ENCODE results near the gene NLN.

The NLN gene

GRCh38 chr5:65760504-65761275 is 38.7 kb downstream of the NLN start:
- H3K4me3 ChIP-seq (replicated peaks; ENCODE audit: insufficient read depth, low read length), result no peak overlapping the region
- H3K27me3 ChIP-seq (ENCODE audit: insufficient read depth, poor library complexity, severe bottlenecking), result no peaks in the 10 kb centered on the region
- no peak for DNase-seq (ENCODE audit: low read depth in 1 of 2, low spot score in 1 of 2)
- no peak for TF ChIP-seq GABPA (IDR thresholded peaks at IDR 0.05; ENCODE audit: low read depth)
- TF ChIP-seq SPI1 (IDR thresholded peaks at IDR 0.05; ENCODE audit: borderline replicate concordance, low read depth), result no peak
- no peak for TF ChIP-seq CTCF (IDR thresholded peaks at IDR 0.05; ENCODE audit: insufficient read depth, low read length)
- TF ChIP-seq REST (IDR thresholded peaks at IDR 0.05; ENCODE audit: insufficient replicate concordance, low read depth), result no peak
- no peak for TF ChIP-seq POLR2AphosphoS5 (IDR thresholded peaks at IDR 0.05; ENCODE audit: low read depth)
- no peak overlapping the region for H3K27ac ChIP-seq (replicated peaks)

GRCh38 chr5:65762234-65762633 is 40.2 kb downstream of the NLN start:
- TF ChIP-seq SPI1 (IDR thresholded peaks at IDR 0.05; ENCODE audit: borderline replicate concordance, low read depth), result no peak
- TF ChIP-seq REST (IDR thresholded peaks at IDR 0.05; ENCODE audit: insufficient replicate concordance, low read depth), result no peak
- TF ChIP-seq POLR2AphosphoS5 (IDR thresholded peaks at IDR 0.05; ENCODE audit: low read depth), result no peak
- TF ChIP-seq GABPA (IDR thresholded peaks at IDR 0.05; ENCODE audit: low read depth), result no peak
- TF ChIP-seq CTCF (IDR thresholded peaks at IDR 0.05; ENCODE audit: insufficient read depth, low read length), result no peak
- Histone ChIP-seq H3K27ac (replicated peaks) (no peak overlapping the region), H3K4me3 (replicated peaks; ENCODE audit: insufficient read depth, low read length) (no peak overlapping the region), H3K27me3 (ENCODE audit: insufficient read depth, poor library complexity, severe bottlenecking) (no peaks in the 10 kb centered on the region)
- DNase-seq (ENCODE audit: low read depth in 1 of 2, low spot score in 1 of 2), result no peak

- Histone ChIP-seq H3K27ac (replicated peaks) (no peak overlapping the region), H3K27me3 (ENCODE audit: insufficient read depth, poor library complexity, severe bottlenecking) (no peaks in the 10 kb centered on the region), H3K4me3 (replicated peaks; ENCODE audit: insufficient read depth, low read length) (no peak overlapping the region)
- DNase-seq (ENCODE audit: low read depth in 1 of 2, low spot score in 1 of 2), result no peak
- TF ChIP-seq POLR2AphosphoS5 (IDR thresholded peaks at IDR 0.05; ENCODE audit: low read depth) (no peak), SPI1 (IDR thresholded peaks at IDR 0.05; ENCODE audit: borderline replicate concordance, low read depth) (no peak), GABPA (IDR thresholded peaks at IDR 0.05; ENCODE audit: low read depth) (no peak)
These were observed 43.6 kb downstream of the NLN start for GRCh38 chr5:65765582-65765981.

- TF ChIP-seq REST (IDR thresholded peaks at IDR 0.05; ENCODE audit: insufficient replicate concordance, low read depth) (no peak), SPI1 (IDR thresholded peaks at IDR 0.05; ENCODE audit: borderline replicate concordance, low read depth) (no peak), CTCF (IDR thresholded peaks at IDR 0.05; ENCODE audit: insufficient read depth, low read length) (no peak), POLR2AphosphoS5 (IDR thresholded peaks at IDR 0.05; ENCODE audit: low read depth) (no peak), GABPA (IDR thresholded peaks at IDR 0.05; ENCODE audit: low read depth) (no peak)
- DNase-seq (ENCODE audit: low read depth in 1 of 2, low spot score in 1 of 2), result no peak
- Histone ChIP-seq H3K4me3 (replicated peaks; ENCODE audit: insufficient read depth, low read length) (no peak overlapping the region), H3K27ac (replicated peaks) (no peak overlapping the region), H3K27me3 (ENCODE audit: insufficient read depth, poor library complexity, severe bottlenecking) (no peaks in the 10 kb centered on the region)
These were observed 44.2 kb downstream of the NLN start for GRCh38 chr5:65766175-65766574.

All from HL-60 (cell line).